Measurements from ENCODE around the gene CHN1.

CHN1 gene

GRCh38 chr2:174815526-174815925 is 189.7 kb downstream of the CHN1 start:
- DNase-seq: no peak
- intact Hi-C loops (cut with DNase I): no loop called here

- intact Hi-C loops (cut with DNase I): no loop called here
- no peak for DNase-seq
Measured at GRCh38 chr2:174812037-174812436, 193.1 kb downstream of the CHN1 start.

GRCh38 chr2:174807931-174808330 is 197.2 kb downstream of the CHN1 start:
- DNase-seq: no peak
- intact Hi-C loops (cut with DNase I): no loop called here

- intact Hi-C loops (cut with DNase I): no loop called here
Measured at GRCh38 chr2:174805803-174806202, 199.4 kb downstream of the CHN1 start.

GRCh38 chr2:174802459-174802858 is 202.7 kb downstream of the CHN1 start:
- intact Hi-C loops (cut with DNase I): no loop called here
- no peak for DNase-seq

More at GRCh38 chr2:174805803-174806202, 199.4 kb downstream of the CHN1 start:
- no peak for DNase-seq

- DNase-seq: peak in 15 of 42 donors; percentile 23 to 79 (median 53)
- intact Hi-C loops (cut with DNase I): no loop called here
Measured at GRCh38 chr2:174800436-174801205, 204.6 kb downstream of the CHN1 start.

- no peak for DNase-seq
- intact Hi-C loops (cut with DNase I): no loop called here
Measured at GRCh38 chr2:174798801-174799200, 206.4 kb downstream of the CHN1 start.

GRCh38 chr2:174797781-174798276 is 207.4 kb downstream of the CHN1 start:
- intact Hi-C loops (cut with DNase I): no loop called here
- DNase-seq: no peak

GRCh38 chr2:174796319-174796771 is 208.8 kb downstream of the CHN1 start:
- intact Hi-C loops (cut with DNase I): no loop called here
- DNase-seq: no peak

GRCh38 chr2:174794851-174795374 is 210.3 kb downstream of the CHN1 start:
- DNase-seq: no peak
- intact Hi-C loops (cut with DNase I): no loop called here

GRCh38 chr2:174792309-174793025 is 212.7 kb downstream of the CHN1 start:
- intact Hi-C loops (cut with DNase I): no loop called here

GRCh38 chr2:174791746-174792280 is 213.4 kb downstream of the CHN1 start:
- intact Hi-C loops (cut with DNase I): no loop called here
- no peak for DNase-seq

More at GRCh38 chr2:174792309-174793025, 212.7 kb downstream of the CHN1 start:
- no peak for DNase-seq

GRCh38 chr2:174791020-174791419 is 214.2 kb downstream of the CHN1 start:
- no peak for DNase-seq
- intact Hi-C loops (cut with DNase I): no loop called here

GRCh38 chr2:174789001-174789400 is 216.2 kb downstream of the CHN1 start:
- intact Hi-C loops (cut with DNase I): no loop called here
- DNase-seq: no peak

GRCh38 chr2:174788291-174788929 is 216.8 kb downstream of the CHN1 start:
- intact Hi-C loops (cut with DNase I): no loop called here
- no peak for DNase-seq

GRCh38 chr2:174787487-174788205 is 217.5 kb downstream of the CHN1 start:
- intact Hi-C loops (cut with DNase I): no loop called here
- DNase-seq: no peak

GRCh38 chr2:174786066-174786725 is 219.0 kb downstream of the CHN1 start:
- intact Hi-C loops (cut with DNase I): no loop called here
- DNase-seq: peak in 2 of 42 donors; percentile 7 to 38

GRCh38 chr2:174785481-174785880 is 219.7 kb downstream of the CHN1 start:
- intact Hi-C loops (cut with DNase I): no loop called here

More at GRCh38 chr2:174785481-174785880, 219.7 kb downstream of the CHN1 start:
- DNase-seq: peak in 2 of 42 donors; percentile 3 to 28
